GM19463 (cell line): ENCODE results near the gene KAZN.
"Not testable (repeated sequence)": the region's sequence is repeated elsewhere in the genome, so short reads cannot be mapped to it uniquely, and the experiment has no call there.

Experiments
- ATAC-seq: cut with Tn5 transposase; IDR thresholded peaks from one replicate; pipeline ENCODE4 v1.9.1; 2021; ENCODE audit warnings: mild to moderate bottlenecking, moderate library complexity; ENCODE audit not compliant: unreplicated experiment

Gene KAZN

GRCh38 chr1:15115542-15116330 is 517.3 kb downstream of the KAZN start:
- ATAC-seq, result no peak

GRCh38 chr1:15116966-15117365 is 518.5 kb downstream of the KAZN start:
- no peak for ATAC-seq

GRCh38 chr1:15117671-15118325 is 519.3 kb downstream of the KAZN start:
- ATAC-seq, result no peak

- ATAC-seq, result no peak
These were observed 520.1 kb downstream of the KAZN start for GRCh38 chr1:15118579-15118978.

- no peak for ATAC-seq
These were observed 521.9 kb downstream of the KAZN start for GRCh38 chr1:15120251-15120945.

GRCh38 chr1:15122331-15122730 is 523.8 kb downstream of the KAZN start:
- no peak for ATAC-seq

- no peak for ATAC-seq
These were observed 524.8 kb downstream of the KAZN start for GRCh38 chr1:15123270-15123669.

- ATAC-seq, result no peak
These were observed 525.4 kb downstream of the KAZN start for GRCh38 chr1:15123925-15124324.

GRCh38 chr1:15124362-15125100 is 526.0 kb downstream of the KAZN start:
- ATAC-seq, result no peak

GRCh38 chr1:15125101-15125745 is 526.7 kb downstream of the KAZN start:
- ATAC-seq, result no peak

- ATAC-seq, result no peak
These were observed 529.6 kb downstream of the KAZN start for GRCh38 chr1:15128077-15128476.

GRCh38 chr1:15128520-15129313 is 530.2 kb downstream of the KAZN start:
- no peak for ATAC-seq

- ATAC-seq, result no peak
These were observed 531.5 kb downstream of the KAZN start for GRCh38 chr1:15129944-15130343.

- ATAC-seq, result no peak
These were observed 532.1 kb downstream of the KAZN start for GRCh38 chr1:15130607-15131006.

GRCh38 chr1:15132965-15133364 is 534.5 kb downstream of the KAZN start:
- no peak for ATAC-seq

- no peak for ATAC-seq
These were observed 535.8 kb downstream of the KAZN start for GRCh38 chr1:15134285-15134684.

- ATAC-seq, result not testable (repeated sequence)
These were observed 537.1 kb downstream of the KAZN start for GRCh38 chr1:15135604-15136003.

GRCh38 chr1:15137809-15138208 is 539.3 kb downstream of the KAZN start:
- ATAC-seq, result no peak

- ATAC-seq, result no peak
These were observed 541.3 kb downstream of the KAZN start for GRCh38 chr1:15139654-15140350.
